GM19035 (cell line): Measurements from ENCODE around the gene ARMC2.
"Not testable (repeated sequence)": the region's sequence is repeated elsewhere in the genome, so short reads cannot be mapped to it uniquely, and the experiment has no call there.

Experiments used
- ATAC-seq: cut with Tn5 transposase; IDR thresholded peaks from one replicate; pipeline ENCODE4 v1.9.1; 2021; ENCODE audit not compliant: unreplicated experiment

Gene ARMC2

DNA sequence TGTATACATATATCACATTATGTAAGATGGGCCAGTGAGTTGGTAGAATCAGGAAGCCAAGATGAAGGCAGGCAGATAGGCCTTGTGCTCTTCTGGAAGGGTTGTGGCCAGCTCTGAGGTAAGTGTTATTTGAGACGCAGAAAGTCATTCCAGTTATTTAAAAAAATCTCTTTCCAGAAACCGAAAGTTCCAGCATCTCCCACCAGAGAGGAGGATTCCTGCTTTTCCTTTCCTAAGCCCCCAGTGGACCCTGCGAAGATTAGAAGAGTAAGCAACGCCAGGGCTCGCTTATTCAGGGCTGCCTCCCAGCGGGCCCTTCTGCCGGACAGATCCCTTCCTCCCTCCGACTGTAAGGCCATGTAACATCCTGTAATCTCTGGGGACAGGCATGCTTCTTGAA, 20.4 kb downstream of the ARMC2 start:
- ATAC-seq, result no peak

GRCh38 chr6:108869876-108870275, 21.7 kb downstream of the ARMC2 start:
- no peak for ATAC-seq

GRCh38 chr6:108870357-108870756, 22.1 kb downstream of the ARMC2 start:
- no peak for ATAC-seq

DNA sequence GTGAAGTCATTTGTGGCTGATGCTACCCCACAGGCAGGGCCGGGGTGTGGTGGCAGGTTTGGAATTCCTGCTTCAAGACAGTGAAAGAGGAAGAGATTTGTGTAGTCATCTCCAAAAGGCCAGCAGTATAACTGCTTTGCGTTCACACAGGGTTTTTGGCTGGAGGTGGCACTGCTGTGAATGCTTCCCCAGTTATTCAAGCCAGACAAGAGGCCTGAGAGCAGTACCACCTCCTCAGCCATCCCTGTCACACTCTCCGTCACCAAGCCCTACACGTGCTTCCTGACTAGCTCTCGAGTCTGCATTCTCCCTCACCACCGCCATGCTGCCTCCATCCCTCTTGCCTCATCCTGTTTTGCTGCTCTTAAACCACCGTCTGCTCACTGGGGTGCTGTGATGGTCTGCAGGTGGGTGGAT, 23.9 kb downstream of the ARMC2 start:
- ATAC-seq, result no peak

DNA sequence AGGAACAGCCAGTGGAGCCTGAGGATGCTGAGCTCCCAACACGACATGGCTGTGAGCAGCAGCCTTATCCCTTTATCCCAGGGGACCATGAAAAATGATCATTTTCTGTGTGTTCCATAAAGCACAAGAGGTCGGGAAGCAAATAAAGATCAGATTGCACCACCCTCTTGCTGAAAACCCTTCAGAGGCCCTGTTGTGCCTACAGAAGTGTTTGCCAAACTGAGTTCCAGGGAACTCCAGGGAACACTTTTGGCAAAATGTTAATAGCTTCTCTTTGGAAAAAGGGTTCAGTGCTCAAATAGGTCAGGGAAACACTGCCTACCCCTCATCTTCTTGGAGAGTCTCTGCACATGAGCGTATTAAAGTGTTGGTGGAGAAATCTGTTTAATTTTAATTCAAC, 24.4 kb downstream of the ARMC2 start:
- no peak for ATAC-seq

DNA sequence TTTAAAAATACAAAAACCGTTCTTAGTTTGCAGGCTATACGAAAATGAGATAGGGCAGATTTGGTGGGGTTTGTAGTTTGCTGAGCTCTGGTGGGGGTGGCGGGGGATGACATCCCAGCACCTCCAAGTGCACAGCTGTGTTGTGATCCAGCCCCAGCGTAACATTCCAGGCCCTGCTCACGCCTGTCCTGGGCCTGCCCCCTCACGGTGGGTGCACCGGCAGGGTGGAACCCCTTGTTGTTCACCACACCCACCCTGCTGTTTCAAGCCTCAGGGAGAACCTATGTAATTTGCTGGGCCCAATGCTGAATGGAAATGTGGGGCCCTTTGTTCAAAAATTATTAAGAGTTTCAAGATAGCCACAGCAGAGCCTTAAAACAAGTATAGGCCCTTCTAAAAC, 25.0 kb downstream of the ARMC2 start:
- no peak for ATAC-seq

GRCh38 chr6:108873971-108874370, 25.7 kb downstream of the ARMC2 start:
- ATAC-seq, result no peak

GRCh38 chr6:108874470-108875160, 26.4 kb downstream of the ARMC2 start:
- ATAC-seq, result peak; percentile 89

GRCh38 chr6:108875161-108875555, 26.9 kb downstream of the ARMC2 start:
- ATAC-seq, result peak; percentile 49

- no peak for ATAC-seq
Observed at GRCh38 chr6:108877046-108877751, 29.0 kb downstream of the ARMC2 start.

GRCh38 chr6:108878942-108879341, 30.7 kb downstream of the ARMC2 start:
- ATAC-seq, result no peak

DNA sequence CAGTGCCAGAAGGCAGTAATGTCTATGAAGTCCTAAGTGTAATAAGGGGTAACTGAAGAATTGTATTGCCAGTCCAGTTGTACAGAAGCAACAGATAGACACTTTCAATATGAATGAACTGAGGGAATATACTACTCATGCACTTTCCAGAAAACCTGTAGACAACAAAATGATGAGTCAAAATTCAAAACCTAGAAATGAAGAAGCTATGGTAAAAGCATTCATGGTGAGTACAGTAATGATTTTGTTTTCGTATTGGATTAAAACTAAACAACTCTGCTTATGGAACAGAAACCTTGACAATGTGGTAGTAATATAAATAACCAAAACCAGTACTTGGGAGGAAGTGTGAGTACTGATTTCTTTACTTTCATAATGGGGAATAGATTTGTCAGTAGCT, 35.0 kb downstream of the ARMC2 start:
- ATAC-seq, result peak; percentile 92

DNA sequence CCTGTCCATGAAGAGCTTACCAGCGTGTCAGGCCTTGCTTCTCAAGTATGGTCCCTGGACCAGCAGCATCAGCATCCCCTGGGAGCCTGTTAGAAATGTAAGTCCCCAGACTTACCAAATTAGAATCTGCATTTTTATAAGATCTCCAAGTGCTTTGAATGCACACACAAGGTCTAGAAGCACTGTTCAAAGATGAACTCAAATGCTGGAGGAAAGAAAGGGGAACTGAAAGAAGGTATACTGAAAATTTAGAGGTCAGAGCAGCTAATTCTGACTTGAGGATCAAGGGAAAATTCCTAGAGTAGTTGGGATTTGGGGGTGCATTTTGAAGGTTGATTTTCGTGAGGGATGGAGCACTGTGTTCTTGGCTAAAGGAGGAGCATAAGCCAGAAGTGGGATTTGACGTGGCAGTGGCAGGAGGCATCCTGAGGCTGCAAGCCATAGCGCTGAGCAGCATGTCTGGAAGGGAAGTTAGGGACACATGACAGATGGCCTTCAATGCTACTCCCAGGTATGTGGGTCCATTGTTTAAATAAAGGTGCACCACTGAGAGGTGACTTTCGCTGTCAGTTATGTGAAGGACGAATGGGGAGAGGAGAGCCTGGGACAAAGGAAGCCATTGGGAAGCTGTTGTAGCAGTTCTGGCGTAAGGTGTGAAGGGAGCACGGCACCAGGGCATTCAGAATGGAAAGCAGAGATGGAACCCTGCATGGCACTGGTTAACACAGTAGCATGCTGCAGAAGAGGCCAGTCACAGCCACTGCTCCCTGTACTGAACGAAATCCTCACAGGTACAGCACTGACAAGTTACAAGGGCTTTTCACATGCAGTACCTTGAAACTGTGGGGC, 36.2 kb downstream of the ARMC2 start:
- ATAC-seq, result no peak

DNA sequence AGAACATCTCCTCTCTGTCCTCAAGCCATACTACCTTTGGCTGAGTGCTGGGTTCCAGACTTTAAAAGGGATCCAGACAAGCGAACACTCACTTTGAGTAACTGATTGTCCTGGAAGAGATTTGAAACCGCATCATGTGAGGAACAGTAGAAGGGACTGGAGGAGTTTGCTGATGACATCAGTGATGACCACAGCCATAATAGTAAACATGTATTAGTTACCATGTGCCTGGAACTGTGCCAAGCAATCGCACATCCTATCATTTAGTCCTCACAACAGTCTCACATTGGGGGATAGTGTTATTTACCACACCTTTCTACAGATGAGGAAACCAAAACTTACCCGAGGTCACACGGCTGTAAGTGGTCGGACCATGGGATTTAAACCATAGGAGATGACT, 39.8 kb downstream of the ARMC2 start:
- no peak for ATAC-seq

DNA sequence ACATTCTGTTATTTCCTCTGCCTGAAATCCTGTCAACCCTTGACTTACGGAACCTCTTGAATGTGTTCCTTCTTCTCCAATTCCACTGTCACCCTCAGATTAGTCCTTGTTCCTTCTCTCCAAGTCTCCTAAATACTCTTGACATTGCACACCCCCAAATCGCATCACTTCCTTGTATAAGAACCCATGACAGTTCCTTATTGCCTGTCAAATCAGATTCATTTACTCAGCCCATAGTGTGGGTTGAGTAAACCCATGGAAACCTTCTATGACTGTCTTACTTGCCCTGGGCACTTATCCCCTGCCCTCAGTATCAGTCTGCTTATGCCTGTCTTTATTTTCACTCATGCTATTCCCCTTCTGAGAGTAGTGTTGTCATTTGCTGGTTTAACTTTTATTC, 40.5 kb downstream of the ARMC2 start:
- no peak for ATAC-seq

GRCh38 chr6:108890898-108891297, 42.7 kb downstream of the ARMC2 start:
- not testable (repeated sequence) for ATAC-seq

DNA sequence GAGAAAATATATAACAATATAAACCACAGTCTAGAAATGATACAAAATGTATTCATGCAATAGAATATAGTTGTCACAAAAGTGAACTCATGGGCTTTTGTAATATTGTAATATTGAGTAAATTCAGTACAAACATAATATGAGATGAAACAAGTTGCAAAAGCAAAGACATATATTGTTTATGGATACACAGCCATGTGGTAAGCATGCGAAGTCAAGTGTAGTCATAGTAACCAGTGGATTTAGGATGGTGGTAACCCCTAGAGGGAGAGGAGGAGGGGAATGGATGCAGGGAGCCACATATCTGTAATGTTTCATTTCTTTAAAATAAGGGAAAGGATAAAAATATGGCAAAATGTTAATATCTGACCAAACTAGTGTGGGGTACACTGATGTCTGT, 47.3 kb downstream of the ARMC2 start:
- no peak for ATAC-seq

DNA sequence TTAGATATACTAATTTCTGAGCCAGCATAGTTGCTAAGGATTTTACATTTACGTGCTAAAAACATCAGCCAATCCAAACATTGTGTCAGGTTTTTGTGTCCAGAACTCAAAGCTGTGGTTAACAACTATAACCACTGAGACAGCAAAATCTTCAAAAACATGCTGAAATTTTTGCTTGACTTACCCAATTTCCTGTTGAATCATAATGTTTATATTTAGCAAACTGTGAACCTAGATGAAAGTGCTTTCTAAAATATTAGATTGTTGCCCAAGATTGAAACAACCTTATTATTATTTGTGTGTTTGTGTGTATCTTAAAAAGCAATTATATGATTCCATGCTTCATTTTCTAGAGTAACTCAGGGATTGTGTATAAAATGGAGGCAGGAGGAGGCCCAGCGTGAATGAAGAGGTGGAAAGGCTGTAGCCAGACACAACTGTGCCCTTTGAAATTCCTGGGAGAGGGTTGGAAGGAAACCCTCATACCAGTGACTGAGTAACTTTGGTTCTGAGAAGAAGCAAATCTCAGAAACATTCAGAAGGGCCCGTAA, 48.0 kb downstream of the ARMC2 start:
- ATAC-seq, result no peak

DNA sequence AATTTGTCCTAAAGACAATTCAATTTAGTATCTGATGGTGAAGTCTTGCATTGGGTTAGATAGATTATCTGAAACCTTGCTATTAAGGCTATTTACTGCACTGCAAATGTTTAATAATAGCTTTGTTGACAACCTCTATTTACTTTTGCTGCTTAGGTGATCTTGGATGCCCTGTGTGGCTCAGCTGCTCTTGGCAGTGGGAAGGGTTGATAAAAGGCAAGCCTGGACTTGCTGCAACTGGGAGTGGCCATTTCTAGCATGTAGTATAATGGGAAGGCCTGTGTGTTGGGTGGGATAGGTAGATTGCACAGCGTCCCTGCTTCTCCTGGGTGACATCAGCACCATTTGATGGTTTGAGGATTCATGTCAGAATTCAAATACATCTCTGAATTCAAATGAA, 49.1 kb downstream of the ARMC2 start:
- ATAC-seq, result no peak

DNA sequence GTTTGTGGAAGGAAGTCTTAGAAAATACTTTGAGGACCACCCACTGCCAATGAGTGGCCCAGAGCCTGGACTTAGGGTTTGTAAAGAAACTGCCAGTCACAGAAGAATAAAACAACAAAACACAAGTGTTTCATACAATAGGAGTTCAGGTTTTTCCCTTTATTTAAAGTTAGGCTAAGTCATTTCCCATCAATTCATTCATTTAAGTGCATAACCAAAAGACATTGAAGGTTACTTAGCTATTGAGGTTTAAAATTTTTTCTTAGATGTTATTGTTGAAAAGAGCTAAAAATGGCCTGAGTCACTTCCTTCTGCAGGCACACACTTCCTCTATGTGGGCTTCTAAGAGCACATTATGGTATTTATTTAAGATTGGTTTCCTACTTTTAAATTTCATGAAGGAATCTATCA, 54.2 kb downstream of the ARMC2 start:
- ATAC-seq, result no peak

DNA sequence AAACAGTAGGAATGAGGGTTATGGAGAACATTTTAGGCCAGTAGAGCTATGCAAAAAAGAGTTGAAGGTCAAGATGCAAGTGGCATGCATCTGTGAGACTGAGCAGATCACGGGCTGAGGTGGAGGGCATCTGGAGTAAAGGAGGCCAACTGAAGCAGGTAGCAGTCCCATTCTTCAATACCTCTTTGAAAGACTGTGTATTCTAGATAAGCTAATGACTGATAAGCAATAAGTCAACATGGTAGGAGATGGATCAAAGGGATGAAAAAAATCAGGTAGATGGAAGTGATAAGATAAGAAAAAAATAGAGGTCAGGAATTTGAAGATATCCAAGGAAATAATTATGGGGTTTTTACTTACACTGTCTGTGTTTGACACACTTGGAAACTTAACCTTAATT, 55.6 kb downstream of the ARMC2 start:
- ATAC-seq, result no peak

GRCh38 chr6:108904741-108905140, 56.5 kb downstream of the ARMC2 start:
- peak; percentile 99 for ATAC-seq
